SIG-M5 treated with dmso at 0.1 percent for 504 hours (cell line): ENCODE measurements around the gene MRPL20.
"Not testable (repeated sequence)": the region's sequence is repeated elsewhere in the genome, so short reads cannot be mapped to it uniquely, and the experiment has no call there.

Source experiments
- DNase-seq: peaks from one replicate; lab custom pipeline; 2025; ENCODE audit not compliant: unreplicated experiment; lab: John Stamatoyannopoulos, UW

Gene MRPL20

DNA sequence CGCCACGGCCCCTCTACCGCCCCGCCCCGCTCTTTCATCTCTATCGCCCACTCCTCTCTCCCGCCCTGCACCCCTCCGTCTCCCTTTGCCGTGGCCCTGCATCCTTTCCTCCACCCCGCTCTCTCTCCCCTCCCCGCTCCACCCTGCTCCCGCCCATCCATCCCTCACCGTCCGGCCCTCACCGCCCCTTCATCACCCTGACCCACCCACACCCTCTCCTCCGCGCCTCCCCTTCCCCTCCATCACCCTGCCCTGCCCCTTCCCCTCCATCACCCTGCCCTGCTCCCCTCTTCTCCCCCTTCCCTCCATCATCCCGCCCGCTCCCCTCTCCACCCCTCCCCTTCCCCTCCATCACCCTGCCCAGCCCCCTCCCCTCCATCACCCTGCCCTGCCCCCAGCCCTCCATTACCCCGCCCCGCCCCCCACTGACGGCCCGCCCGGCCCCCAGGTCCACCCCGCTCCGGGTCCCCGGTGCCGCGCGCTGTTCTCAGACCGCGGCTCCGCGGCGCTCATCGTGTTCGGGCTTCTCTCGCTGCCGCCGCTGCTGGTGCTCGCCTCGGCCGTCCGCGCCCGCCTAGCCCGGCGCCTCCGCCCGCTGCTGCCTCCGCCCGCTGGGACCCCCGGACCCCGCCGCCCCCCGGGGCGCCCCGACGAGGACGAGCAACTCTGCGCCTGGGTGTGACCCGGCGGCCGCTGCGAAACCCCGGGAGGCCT is 20.2 kb upstream of the MRPL20 start:
- DNase-seq: no peak

- DNase-seq: no peak
These were observed 19.5 kb upstream of the MRPL20 start for GRCh38 chr1:1426496-1427105.

- no peak for DNase-seq
These were observed 18.8 kb upstream of the MRPL20 start for GRCh38 chr1:1425753-1426495.

- no peak for DNase-seq
These were observed 18.3 kb upstream of the MRPL20 start for GRCh38 chr1:1425426-1425752.

DNA sequence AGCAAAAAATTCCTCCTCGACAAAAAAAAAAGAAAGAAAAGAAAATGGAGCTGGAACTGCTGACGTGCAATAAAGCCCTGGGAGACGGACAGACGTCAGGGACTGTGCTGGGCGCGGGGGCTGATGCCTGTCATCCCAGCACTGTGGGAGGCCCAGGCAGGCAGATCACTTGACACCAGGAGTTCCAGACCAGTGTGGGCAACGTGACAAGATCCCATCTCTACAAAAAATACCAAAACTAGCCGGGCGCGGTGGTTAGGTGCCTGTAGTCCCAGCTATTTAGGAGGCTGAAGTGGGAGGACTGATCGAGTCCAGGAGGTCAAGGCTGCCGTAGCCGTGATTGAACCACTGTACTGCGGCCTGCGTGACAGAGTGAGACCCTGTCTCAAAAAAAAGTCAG is 17.6 kb upstream of the MRPL20 start:
- no peak for DNase-seq

DNA sequence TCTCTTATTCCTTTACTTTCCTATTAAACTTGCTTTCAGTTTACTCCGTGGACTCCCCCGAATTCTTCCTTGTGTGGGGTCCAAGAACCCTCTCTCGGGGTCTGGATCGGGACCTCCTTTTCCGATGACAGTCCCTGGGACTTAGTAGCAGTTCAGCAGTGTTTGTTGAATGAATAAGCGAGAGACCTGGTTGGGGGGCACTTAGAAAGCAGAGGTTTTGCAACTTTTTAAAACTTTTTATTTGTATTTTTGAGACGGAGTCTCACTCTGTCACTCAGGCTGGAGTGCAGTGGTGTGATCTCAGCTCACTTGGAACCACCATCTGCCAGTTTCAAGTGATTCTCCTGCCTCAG is 16.1 kb upstream of the MRPL20 start:
- no peak for DNase-seq

DNA sequence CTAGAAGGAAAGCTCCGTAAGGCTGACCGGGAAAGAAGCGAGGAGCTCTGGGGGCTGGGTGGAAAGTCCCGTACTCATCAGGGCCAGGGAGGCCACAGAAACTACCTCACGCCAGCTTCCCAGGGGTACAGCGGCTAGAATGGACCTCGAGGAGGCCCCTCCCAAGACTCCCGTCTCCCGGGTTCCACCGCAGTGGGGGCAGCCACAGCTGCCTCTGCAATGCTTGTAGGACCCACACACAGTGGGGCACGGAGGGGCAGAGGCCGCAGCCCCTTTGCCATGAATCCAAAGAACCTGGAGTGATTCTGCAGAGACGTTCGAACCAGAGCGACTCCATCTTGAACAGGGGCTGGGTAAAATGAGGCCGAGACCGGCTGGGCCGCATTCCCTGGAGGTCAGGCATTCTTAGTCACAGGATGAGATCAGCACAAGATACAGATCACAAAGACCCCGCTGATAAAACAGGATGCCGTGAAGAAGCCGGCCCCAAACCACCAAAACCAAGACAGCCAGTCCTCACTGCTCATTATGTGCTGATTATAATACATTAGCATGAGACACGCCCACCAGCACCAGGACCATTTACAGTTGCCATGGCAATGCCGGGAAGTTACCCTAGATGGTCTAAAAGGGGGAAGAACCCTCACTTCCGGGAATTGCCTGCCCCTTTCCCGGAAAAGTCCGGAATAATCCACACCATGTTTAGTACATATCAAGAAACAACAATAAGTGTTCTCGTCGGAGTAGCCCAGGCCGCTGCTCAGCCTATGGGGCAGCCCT is 15.6 kb upstream of the MRPL20 start:
- DNase-seq: no peak

DNA sequence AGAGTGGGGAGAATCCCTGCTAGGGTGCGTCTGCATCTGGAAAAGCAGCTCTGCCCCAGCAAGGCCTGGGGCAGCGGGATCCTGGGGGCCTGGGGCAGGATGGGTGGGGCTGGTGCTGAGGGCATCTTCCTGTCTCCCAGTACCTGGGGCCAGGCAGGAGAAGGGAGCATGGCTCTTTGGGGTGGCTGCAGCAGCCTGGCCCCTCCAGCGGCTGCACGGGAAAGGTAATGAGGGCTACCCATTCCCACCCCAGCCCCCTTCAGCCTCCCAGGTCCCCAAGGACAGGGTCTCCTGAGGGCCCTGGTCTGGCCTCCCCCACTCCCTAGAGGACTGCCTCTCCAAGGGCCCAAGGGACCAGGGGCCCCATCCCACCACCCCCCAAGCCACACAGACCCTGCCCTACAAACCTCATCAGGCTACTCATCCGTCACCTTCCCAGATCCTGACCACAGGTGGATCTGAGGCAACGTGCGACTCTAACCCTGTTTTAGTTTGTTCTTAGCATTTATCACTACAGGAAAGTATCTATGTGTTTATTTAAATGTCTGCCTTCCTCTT is 14.9 kb upstream of the MRPL20 start:
- DNase-seq: no peak

- DNase-seq: no peak
These were observed 14.2 kb upstream of the MRPL20 start, which contains the start of gene ANKRD65 for GRCh38 chr1:1421147-1421906. Gene ANKRD65, minus strand, starts transcription at chr1:1421276. Its CDS starts 271 bp downstream, at chr1:1421005.

DNA sequence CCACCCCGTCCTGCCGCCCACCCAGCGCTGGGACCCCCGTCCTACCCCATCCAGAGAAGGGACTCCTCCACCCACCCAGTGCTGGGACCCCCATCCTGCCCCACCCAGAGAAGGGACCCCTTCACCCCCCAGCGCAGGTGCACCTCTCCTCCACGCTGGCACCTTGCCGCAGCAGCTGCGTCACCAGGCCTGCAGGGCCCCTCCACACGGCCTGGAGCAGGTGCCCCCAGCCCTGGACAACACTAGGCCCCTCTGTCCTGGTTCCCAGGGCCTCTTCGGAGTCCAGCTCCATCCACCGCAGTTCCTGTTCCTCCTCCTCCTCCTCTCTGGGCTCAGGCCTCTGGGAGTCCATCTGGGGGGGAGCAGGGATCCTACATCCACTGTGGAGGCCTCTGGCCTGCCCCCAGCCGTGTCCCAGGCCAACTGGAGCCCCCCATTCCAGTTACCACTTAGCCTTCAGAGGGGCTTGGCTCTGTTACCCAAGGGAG is 13.6 kb upstream of the MRPL20 start:
- DNase-seq: no peak

- DNase-seq: no peak
These were observed 12.9 kb upstream of the MRPL20 start for GRCh38 chr1:1419813-1420653.

GRCh38 chr1:1419363-1419812 is 12.3 kb upstream of the MRPL20 start:
- no peak for DNase-seq

GRCh38 chr1:1418464-1419362 is 11.6 kb upstream of the MRPL20 start:
- no peak for DNase-seq

GRCh38 chr1:1417825-1418463 is 10.9 kb upstream of the MRPL20 start:
- DNase-seq: not testable (repeated sequence)

DNA sequence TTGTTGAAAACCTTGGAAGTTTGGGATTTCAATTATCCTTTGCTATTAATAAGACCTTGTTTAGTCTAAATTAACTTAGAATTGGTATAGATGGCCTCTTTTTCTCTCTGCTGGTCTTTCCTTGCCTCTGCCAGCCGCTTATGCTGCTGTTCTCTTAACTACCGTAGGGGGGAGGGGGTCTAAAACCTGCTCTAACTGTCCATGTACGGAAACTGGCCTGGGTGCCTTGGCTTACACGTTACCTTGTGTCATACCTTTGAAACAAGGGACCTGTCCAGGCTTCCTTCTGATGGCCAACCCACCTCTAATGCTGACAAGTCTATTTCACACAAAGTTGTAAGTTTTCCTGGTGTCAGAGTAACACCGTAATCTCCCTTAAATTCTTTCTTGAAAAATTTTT is 10.3 kb upstream of the MRPL20 start:
- not testable (repeated sequence) for DNase-seq

GRCh38 chr1:1415751-1416150 is 8.7 kb upstream of the MRPL20 start:
- DNase-seq: no peak

DNA sequence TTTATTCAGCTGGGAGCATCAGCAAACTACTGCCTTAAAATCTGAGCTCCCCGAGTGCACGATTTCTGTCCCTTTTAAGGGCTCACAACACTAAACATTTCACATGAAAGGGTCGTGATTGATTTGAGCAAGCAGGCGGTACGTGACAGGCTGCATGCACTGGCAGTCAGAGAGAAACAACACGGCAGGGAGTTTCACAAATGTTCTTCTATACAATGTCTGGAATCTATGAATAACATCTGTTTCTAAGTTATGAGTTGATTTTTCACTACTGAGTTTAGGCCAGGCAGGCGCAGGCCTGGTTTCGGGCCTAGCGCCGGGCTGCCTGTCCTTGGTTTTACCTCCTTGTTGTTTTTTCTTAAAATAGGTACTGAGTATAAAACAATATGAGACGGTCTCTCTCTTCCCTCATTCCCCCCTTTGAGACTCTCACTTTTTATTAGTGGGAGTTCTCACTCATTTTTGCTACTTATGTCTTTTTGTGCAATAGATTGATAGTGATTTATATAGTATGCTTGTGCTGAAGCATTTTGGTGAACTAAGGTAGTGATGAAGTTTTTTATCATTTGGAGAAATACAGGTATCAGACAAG is 5.3 kb upstream of the MRPL20 start:
- not testable (repeated sequence) for DNase-seq
